HCT116 (cell line): ENCODE data around the gene HS3ST2. TPM values are rescaled to one million over a fixed set of nuclear protein-coding genes. Genes with fewer than 3 reads are reported as not detected.

ENCODE experiments used
- ATAC-seq: fragments of 200-7000 bp; cut with Tn5 transposase; 2 replicates; pipeline ENCODE4 v1.9.1; 2020; ENCODE audit warnings: mild to moderate bottlenecking, moderate library complexity
- BruUV-seq: library from RNA; stranded (reverse); fragments of 400-500 nt; replicated peaks from 2 replicates; lab custom pipeline; 2021; lab: Mats Ljungman, UMichigan
- CTCF ChIA-PET: fragments of 300-600 bp; sonication (Branson Sonifier 250); formaldehyde crosslinking; loops from one replicate; lab custom pipeline; 2021; ENCODE audit warnings: antibody characterized with exemption; lab: Charles Lee
- POLR2A ChIA-PET: fragments of 300-600, 350-600 bp; sonication (Branson Sonifier 250); formaldehyde crosslinking; loops from one replicate; lab custom pipeline; 2021; ENCODE audit warnings: antibody characterized with exemption; lab: Charles Lee
- RAD21 ChIA-PET, 2 experiments: fragments of 300-600 bp; sonication (Branson Sonifier 250); formaldehyde crosslinking; loops; one replicate each; lab custom pipeline; 2023; ENCODE audit warnings: low total read pairs in 2 of 2; ENCODE audit not compliant: uncharacterized antibody in 2 of 2, unreplicated experiment in 2 of 2, low non-redundant PET in 1 of 2; lab: Charles Lee
- DNase-seq: peaks from one replicate; pipeline ENCODE4 v3.0.0-alpha.2; 2010; ENCODE audit warnings: low read depth, low spot score
- H2AFZ ChIP-seq: fragments of 200-600 bp; shearing (Covaris generic), sonication (generic); 2 replicates; pipeline ENCODE4 v1.6.1; 2017; ENCODE audit warnings: low read depth, mixed run types, mixed read lengths, antibody characterized with exemption, low read length; ENCODE audit not compliant: poor library complexity, severe bottlenecking
- H3K27ac ChIP-seq: 2 replicates; pipeline ENCODE4 v1.5.1; 2012; ENCODE audit warnings: low read depth, low read length
- H3K27me3 ChIP-seq: fragments of 200-600 bp; sonication (generic); 2 replicates; pipeline ENCODE4 v1.6.1; 2016; ENCODE audit warnings: mixed run types, low read length, mixed read lengths; ENCODE audit not compliant: insufficient read depth
- H3K36me3 ChIP-seq, 2 experiments: fragments of 200-500 bp in 1 of 2; fragments of 200-600 bp in 1 of 2; sonication (Bioruptor generic) in 1 of 2; sonication (generic) in 1 of 2; 2 replicates each; pipeline versions ENCODE4 v1.5.1 to v1.6.1; 2014 to 2016; ENCODE audit warnings: low read length in 2 of 2, inconsistent platforms in 1 of 2, mixed read lengths in 1 of 2, mixed run types in 1 of 2; ENCODE audit not compliant: insufficient read depth in 2 of 2, control insufficient read depth in 1 of 2
- H3K4me1 ChIP-seq, 2 experiments: fragments of 200-600 bp in 1 of 2; sonication (generic) in 1 of 2; 2 replicates each; pipeline versions ENCODE4 v1.5.1 to v1.6.1; 2012 to 2017; ENCODE audit warnings: low read length in 2 of 2, inconsistent platforms in 1 of 2, mild to moderate bottlenecking in 1 of 2, mixed read lengths in 1 of 2, mixed run types in 1 of 2, moderate library complexity in 1 of 2; ENCODE audit not compliant: insufficient read depth in 2 of 2, control insufficient read depth in 1 of 2
- H3K4me2 ChIP-seq: fragments of 200-600 bp; sonication (generic); 2 replicates; pipeline ENCODE4 v1.6.1; 2017; ENCODE audit warnings: mixed run types, low read length, mixed read lengths
- H3K4me3 ChIP-seq, 2 experiments: fragments of 200-600 bp in 1 of 2; sonication (generic) in 1 of 2; replicated peaks in 1 of 2; 2 replicates each; pipeline ENCODE4 v1.5.1; 2011 to 2016; ENCODE audit warnings: low read length in 2 of 2, control low read depth in 1 of 2, low read depth in 1 of 2, mild to moderate bottlenecking in 1 of 2, mixed read lengths in 1 of 2, mixed run types in 1 of 2
- H3K79me2 ChIP-seq: fragments of 200-600 bp; sonication (generic); 2 replicates; pipeline ENCODE4 v1.6.1; 2017; ENCODE audit warnings: mild to moderate bottlenecking, mixed run types, low read length, moderate library complexity, mixed read lengths; ENCODE audit not compliant: insufficient read depth
- H3K9ac ChIP-seq: fragments of 200-600 bp; sonication (generic); 2 replicates; pipeline ENCODE4 v1.6.1; 2016; ENCODE audit warnings: low read length, mixed read lengths
- H3K9me2 ChIP-seq: fragments of 200-600 bp; sonication (generic), shearing (Covaris generic); 2 replicates; pipeline ENCODE4 v1.6.1; 2017; ENCODE audit warnings: mixed run types, mild to moderate bottlenecking, moderate library complexity; ENCODE audit not compliant: insufficient read depth
- H3K9me3 ChIP-seq, 2 experiments: fragments of 200-500 bp in 1 of 2; fragments of 200-600 bp in 1 of 2; sonication (Bioruptor generic) in 1 of 2; sonication (generic) in 1 of 2; 2 replicates each; pipeline ENCODE4 v1.6.1; 2014 to 2017; ENCODE audit warnings: low read length in 2 of 2, mixed read lengths in 2 of 2, inconsistent platforms in 1 of 2, low read depth in 1 of 2, mild to moderate bottlenecking in 1 of 2, mixed run types in 1 of 2, moderate library complexity in 1 of 2; ENCODE audit not compliant: control insufficient read depth in 1 of 2, insufficient read depth in 1 of 2
- H4K20me1 ChIP-seq: fragments of 200-600 bp; sonication (generic), shearing (Covaris generic); 2 replicates; pipeline ENCODE4 v1.6.1; 2017; ENCODE audit warnings: mixed run types, mild to moderate bottlenecking, moderate library complexity; ENCODE audit not compliant: insufficient read depth
- CEBPB ChIP-seq: IDR thresholded peaks from 2 replicates; pipeline ENCODE4 v1.6.1; 2012; ENCODE audit warnings: low read depth
- EGR1 ChIP-seq: IDR thresholded peaks from 2 replicates; pipeline ENCODE4 v1.6.1; 2012; ENCODE audit warnings: low read depth
- EZH2 ChIP-seq: fragments of 200-600 bp; sonication (generic); IDR thresholded peaks from 2 replicates; pipeline ENCODE4 v1.6.1; 2017; ENCODE audit warnings: antibody characterized with exemption, mixed run types
- RAD21 ChIP-seq: IDR thresholded peaks from 2 replicates; pipeline ENCODE4 v1.6.1; 2012; ENCODE audit warnings: low read depth, mild to moderate bottlenecking
- SRF ChIP-seq: IDR thresholded peaks from 2 replicates; pipeline ENCODE4 v1.6.1; 2012; ENCODE audit warnings: low read depth
- ZNF274 ChIP-seq: fragments of 200-500 bp; sonication (Bioruptor generic); IDR thresholded peaks from 2 replicates; pipeline ENCODE4 v1.6.1; 2014; ENCODE audit warnings: mild to moderate bottlenecking, low read depth, low read length, inconsistent platforms
- intact Hi-C: fragments of 100-400 bp; cut with micrococcal nuclease; formaldehyde crosslinking; loops from 2 replicates; pipeline ENCODE4 v1.10.0; 2022
- total RNA-seq: library from RNA; stranded (reverse); gene quantifications from one replicate; pipeline ENCODE4 v1.2.1, GENCODE V29; 2021; ENCODE audit not compliant: unreplicated experiment
- TF ChIP-seq, protein P1 (sequence below), 3 experiments: fragments of 200-600 bp in 1 of 3; sonication (generic) in 1 of 3; IDR thresholded peaks in 2 of 3; conservative IDR thresholded peaks in 1 of 3; 2 replicates each; pipeline ENCODE4 v1.5.1; 2012 to 2017; ENCODE audit warnings: low read depth in 2 of 3, low read length in 2 of 3, antibody characterized with exemption in 1 of 3, borderline replicate concordance in 1 of 3, control low read depth in 1 of 3, mild to moderate bottlenecking in 1 of 3, mixed read lengths in 1 of 3, mixed run types in 1 of 3, moderate library complexity in 1 of 3; ENCODE audit not compliant: insufficient read depth in 1 of 3

HS3ST2 gene
- total RNA-seq, 1 experiment from 2014 or later, result not detected

DNA sequence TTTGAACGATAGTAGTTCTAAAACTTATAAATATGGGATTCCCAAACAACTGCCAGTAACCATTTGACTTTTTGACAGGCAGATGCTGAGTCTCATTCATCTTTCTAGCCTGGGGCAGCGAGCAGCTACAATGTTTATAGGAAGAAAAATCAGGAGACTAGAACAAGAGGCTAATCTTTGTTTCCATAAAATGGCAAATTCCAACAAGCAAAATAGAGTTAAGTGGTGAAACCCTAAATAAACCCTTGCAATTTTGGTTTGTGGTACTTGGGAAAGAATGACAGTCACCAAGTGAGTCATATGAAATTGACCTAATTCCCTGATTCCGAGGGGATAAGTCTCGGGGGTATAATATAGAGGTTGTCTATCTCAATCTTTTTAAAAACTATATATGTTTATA is 27.3 kb upstream of the HS3ST2 start:
- ATAC-seq (no peak), DNase-seq (no peak)
- H3K4me2 ChIP-seq, result no peak overlapping the region
- H3K79me2 ChIP-seq, result no peaks in the 10 kb centered on the region
- H4K20me1 ChIP-seq, result no peaks in the 10 kb centered on the region
- H3K27ac ChIP-seq, result no peak overlapping the region
- no peaks in the 10 kb centered on the region for H3K9me2 ChIP-seq
- BruUV-seq, result no TSS peak
- ChIA-PET POLR2A (no interaction called here), CTCF (no interaction called here), RAD21 (no interaction called here)
- H3K27me3 ChIP-seq, result peaks cover 4% of the 10 kb centered on the region; the same call in 1 of the 2 replicates
- no peak for TF ChIP-seq EZH2
- TF ChIP-seq ZNF274, result no peak
- no peaks in the 10 kb centered on the region for H3K36me3 ChIP-seq
- no peaks in the 10 kb centered on the region for H3K9me3 ChIP-seq
- intact Hi-C loops, result no loop called here
- no peaks in the 10 kb centered on the region for H3K4me1 ChIP-seq
- no peak overlapping the region for H2AFZ ChIP-seq
- H3K9ac ChIP-seq, result no peak overlapping the region
- no peak overlapping the region for H3K4me3 ChIP-seq

DNA sequence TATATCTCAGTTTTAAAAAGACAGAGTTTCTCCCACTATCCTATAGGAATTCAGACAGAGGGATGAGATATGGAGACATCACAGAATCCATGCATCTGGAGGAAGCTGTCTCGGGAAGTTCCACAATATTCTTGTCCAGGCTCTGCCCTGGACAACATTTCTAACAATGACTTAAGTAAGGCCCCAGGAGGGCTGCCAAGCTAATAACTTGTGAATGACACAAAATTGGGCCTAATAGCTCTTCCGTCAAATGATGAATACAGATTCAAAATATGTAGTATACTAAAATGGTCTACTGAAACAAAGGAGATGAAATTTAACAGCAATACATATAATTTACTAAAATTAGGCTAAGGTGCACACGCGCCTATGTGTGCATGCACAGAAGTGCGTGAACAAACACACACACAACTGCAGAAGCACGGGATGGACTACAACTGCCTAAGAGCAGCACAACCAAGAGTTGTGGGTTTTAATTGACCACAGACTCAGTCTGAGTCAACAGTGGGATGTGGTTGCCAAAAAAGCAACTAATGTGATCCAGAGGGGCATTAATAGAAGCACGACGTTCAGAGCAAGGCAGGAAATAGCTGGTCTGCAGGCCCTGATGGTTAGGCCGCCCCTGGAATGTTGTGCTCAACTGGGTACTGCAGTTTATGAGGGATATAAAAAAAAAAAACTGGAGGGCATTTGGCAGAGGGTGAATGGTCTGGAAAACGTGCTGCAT is 26.3 kb upstream of the HS3ST2 start:
- H2AFZ ChIP-seq, result no peak overlapping the region
- no peaks in the 10 kb centered on the region for H3K9me2 ChIP-seq
- POLR2A ChIA-PET, result no interaction called here
- no peak overlapping the region for H3K4me3 ChIP-seq
- no peak overlapping the region for H3K4me2 ChIP-seq
- no peak overlapping the region for H3K9ac ChIP-seq
- H3K27me3 ChIP-seq, result no peaks in the 10 kb centered on the region
- no peaks in the 10 kb centered on the region for H4K20me1 ChIP-seq
- RAD21 ChIA-PET, result no interaction called here
- H3K27ac ChIP-seq, result no peak overlapping the region
- no peaks in the 10 kb centered on the region for H3K4me1 ChIP-seq
- no peak for DNase-seq
- BruUV-seq, result no TSS peak
- intact Hi-C loops, result no loop called here
- TF ChIP-seq ZNF274 (no peak), CEBPB (no peak), EGR1 (no peak), RAD21 (no peak), SRF (no peak), EZH2 (no peak)
- TF ChIP-seq, protein P1, sequence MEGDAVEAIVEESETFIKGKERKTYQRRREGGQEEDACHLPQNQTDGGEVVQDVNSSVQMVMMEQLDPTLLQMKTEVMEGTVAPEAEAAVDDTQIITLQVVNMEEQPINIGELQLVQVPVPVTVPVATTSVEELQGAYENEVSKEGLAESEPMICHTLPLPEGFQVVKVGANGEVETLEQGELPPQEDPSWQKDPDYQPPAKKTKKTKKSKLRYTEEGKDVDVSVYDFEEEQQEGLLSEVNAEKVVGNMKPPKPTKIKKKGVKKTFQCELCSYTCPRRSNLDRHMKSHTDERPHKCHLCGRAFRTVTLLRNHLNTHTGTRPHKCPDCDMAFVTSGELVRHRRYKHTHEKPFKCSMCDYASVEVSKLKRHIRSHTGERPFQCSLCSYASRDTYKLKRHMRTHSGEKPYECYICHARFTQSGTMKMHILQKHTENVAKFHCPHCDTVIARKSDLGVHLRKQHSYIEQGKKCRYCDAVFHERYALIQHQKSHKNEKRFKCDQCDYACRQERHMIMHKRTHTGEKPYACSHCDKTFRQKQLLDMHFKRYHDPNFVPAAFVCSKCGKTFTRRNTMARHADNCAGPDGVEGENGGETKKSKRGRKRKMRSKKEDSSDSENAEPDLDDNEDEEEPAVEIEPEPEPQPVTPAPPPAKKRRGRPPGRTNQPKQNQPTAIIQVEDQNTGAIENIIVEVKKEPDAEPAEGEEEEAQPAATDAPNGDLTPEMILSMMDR (IDR thresholded peaks at IDR 0.05 in 2 of 3, conservative IDR thresholded peaks at IDR 0.05 in 1 of 3; ENCODE audit: borderline replicate concordance in 1 of 3, insufficient read depth in 1 of 3, low read depth in 2 of 3, low read length in 2 of 3), result no peak
- ATAC-seq, result no peak
- no peaks in the 10 kb centered on the region for H3K36me3 ChIP-seq
- H3K9me3 ChIP-seq, result no peaks in the 10 kb centered on the region
- H3K79me2 ChIP-seq, result no peaks in the 10 kb centered on the region
- CTCF ChIA-PET, result no interaction called here
